ENCODE measurements around the gene PFN3. TPM values are rescaled to one million over a fixed set of nuclear protein-coding genes. Genes with fewer than 3 reads are reported as not detected.
A peak's percentile ranks its signal among the peaks of the same experiment; 100 is the strongest.

The PFN3 gene
- total RNA-seq, 2 experiments from 2014 or later = not detected

DNA sequence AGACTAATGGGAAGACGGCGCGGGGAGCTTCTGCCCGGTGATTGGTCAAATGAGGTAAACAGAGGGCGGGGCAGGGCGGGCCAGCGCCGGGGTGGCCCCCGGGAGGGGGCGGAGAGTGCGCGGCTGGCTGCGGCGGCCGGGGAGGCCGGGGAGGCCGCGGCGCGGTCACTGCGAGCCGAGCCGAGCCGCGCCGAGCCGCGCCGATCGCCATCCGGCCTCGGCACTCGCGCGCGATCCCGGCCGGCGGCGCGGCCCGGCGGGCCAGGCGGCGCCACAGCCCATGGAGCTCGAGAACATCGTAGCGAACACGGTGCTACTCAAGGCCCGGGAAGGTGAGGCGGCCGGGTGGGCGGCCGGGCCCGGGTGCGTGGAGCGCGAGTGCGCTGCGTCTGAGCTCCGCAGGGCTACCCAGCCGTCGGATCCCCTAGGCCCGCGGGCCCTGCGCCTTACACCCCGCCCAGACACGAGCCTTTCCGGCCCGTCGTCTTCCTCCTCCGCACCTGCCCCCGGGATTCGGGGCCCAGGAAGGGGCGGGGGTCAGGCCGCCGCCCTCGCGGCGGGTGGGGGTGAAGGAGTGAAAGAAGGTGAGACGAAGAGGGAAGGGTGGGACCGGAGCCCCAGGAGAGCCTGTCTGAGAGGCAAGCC, 26.2 kb upstream of the PFN3 start, which contains the start of gene GRK6:
TSS of gene GRK6 (plus strand) at position 111 of the 645 bp plus-strand sequence. CDS start at position 281, 170 bp downstream.
- Mint-ChIP-seq H3K36me3 (ENCODE audit: low read depth) (peaks cover 46% of the 10 kb centered on the region), H3K4me1 (ENCODE audit: low read depth) (peaks cover 49% of the 10 kb centered on the region), H3K4me3 (peak within 1 kb of the TSS; percentile 97), H3K27ac (peak within 1 kb of the TSS; percentile 96), H3K9me3 (no peaks in the 10 kb centered on the region), H3K27me3 (no peaks in the 10 kb centered on the region)
- ATAC-seq (ENCODE audit: poor library complexity) (peak; percentile 9), DNase-seq (peak in 12 of 14 experiments; percentile 48 to 93 (median 73))
- peaks cover 31% of the 10 kb centered on the region for H3K36me3 ChIP-seq (ENCODE audit: insufficient read depth, low read length)
- H3K4me1 ChIP-seq (ENCODE audit: insufficient read depth, low read length) = peaks cover 70% of the 10 kb centered on the region
- peak within 1 kb of the TSS; percentile 65 for H3K4me3 ChIP-seq (ENCODE audit: low read length)
- intact Hi-C loops (cut with DNase I, micrococcal nuclease) = loop anchor here (1.0 kb wide), 4 partner anchors 18 to 29 kb away; no protein-coding TSS in a partner anchor
- no peaks in the 10 kb centered on the region for H3K9me3 ChIP-seq (ENCODE audit: control insufficient read depth in 1 of 2, insufficient read depth in 1 of 2, low read length in 2 of 2)
- POLR2A ChIA-PET = interaction anchor here (0.6 to 12.6 kb wide), 24 partner anchors 8 to 891 kb away, joined by 3 to 661 read pairs (median 6); partner anchors contain the start of genes F12, LMAN2, NSD1 and PDLIM7
- no peaks in the 10 kb centered on the region for H3K27me3 ChIP-seq (ENCODE audit: control insufficient read depth in 1 of 2, insufficient read depth in 2 of 2, low read length in 2 of 2)
- CTCF ChIA-PET = interaction anchor here (0.7 to 9.3 kb wide), 7 partner anchors 23 to 117 kb away, joined by 3 to 82 read pairs (median 5); no protein-coding TSS in a partner anchor
- TF ChIP-seq, protein P1, sequence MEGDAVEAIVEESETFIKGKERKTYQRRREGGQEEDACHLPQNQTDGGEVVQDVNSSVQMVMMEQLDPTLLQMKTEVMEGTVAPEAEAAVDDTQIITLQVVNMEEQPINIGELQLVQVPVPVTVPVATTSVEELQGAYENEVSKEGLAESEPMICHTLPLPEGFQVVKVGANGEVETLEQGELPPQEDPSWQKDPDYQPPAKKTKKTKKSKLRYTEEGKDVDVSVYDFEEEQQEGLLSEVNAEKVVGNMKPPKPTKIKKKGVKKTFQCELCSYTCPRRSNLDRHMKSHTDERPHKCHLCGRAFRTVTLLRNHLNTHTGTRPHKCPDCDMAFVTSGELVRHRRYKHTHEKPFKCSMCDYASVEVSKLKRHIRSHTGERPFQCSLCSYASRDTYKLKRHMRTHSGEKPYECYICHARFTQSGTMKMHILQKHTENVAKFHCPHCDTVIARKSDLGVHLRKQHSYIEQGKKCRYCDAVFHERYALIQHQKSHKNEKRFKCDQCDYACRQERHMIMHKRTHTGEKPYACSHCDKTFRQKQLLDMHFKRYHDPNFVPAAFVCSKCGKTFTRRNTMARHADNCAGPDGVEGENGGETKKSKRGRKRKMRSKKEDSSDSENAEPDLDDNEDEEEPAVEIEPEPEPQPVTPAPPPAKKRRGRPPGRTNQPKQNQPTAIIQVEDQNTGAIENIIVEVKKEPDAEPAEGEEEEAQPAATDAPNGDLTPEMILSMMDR (IDR thresholded peaks at IDR 0.05) = no peak
- H3K27ac ChIP-seq (ENCODE audit: low read depth in 1 of 2, low read length in 2 of 2) = peak within 1 kb of the TSS; percentile 87 to 92

DNA sequence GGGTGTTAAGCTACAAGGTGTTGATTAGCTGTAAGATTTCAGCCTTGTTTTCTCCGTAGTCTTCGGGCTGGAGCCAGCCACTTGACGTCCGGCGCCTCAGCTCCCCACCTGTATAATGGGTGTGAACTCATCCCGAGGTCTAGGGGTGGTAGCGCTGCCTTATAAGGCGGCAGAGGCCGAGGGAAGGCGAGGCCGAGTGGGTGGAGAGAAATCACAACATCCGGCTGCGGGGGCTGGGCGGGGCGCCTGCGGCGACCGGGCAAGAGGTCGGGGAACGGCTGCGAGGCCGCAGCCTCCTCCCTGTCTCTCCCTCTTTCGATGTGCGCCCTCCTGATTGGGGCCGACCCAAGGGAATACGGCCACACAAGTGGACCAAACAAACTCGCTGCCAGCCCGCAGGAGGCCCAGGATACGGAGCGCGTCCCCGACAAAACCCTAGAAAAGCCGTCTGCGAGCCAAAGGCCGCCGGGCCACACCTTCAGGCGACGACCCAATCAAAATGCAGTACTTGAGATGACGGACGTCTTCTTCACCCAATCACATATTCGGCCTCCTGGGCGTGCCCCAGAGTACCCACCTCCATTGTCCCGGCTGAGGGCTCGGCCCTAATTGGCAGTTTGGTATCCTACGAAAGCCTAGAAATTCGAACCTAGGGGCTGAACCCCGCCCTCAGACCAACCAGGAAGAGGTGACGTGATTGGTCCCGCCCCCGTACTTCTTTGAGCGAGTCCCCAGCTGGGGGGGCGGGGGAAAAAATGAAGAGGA, 25.5 kb upstream of the PFN3 start:
- H3K27ac ChIP-seq (ENCODE audit: low read depth in 1 of 2, low read length in 2 of 2) = peak overlapping the region; percentile 77 to 83
- H3K4me1 ChIP-seq (ENCODE audit: insufficient read depth, low read length) = peaks cover 63% of the 10 kb centered on the region
- DNase-seq = peak; percentile 98 to 100 (median 100)
- intact Hi-C loops (cut with DNase I, micrococcal nuclease) = loop anchor here (1.0 to 2.0 kb wide), 4 partner anchors 18 to 29 kb away; no protein-coding TSS in a partner anchor
- ATAC-seq (ENCODE audit: poor library complexity) = peak; percentile 79
- Mint-ChIP-seq H3K36me3 (ENCODE audit: low read depth) (peaks cover 39% of the 10 kb centered on the region), H3K4me1 (ENCODE audit: low read depth) (peaks cover 42% of the 10 kb centered on the region), H3K27me3 (no peaks in the 10 kb centered on the region), H3K27ac (peak overlapping the region; percentile 96), H3K4me3 (peak overlapping the region; percentile 97), H3K9me3 (no peaks in the 10 kb centered on the region)
- H3K36me3 ChIP-seq (ENCODE audit: insufficient read depth, low read length) = peaks cover 25% of the 10 kb centered on the region
- ChIA-PET POLR2A (interaction anchor here (0.6 to 12.6 kb wide), 24 partner anchors 8 to 891 kb away, joined by 3 to 661 read pairs (median 6); partner anchors contain the start of genes F12, LMAN2, NSD1 and PDLIM7), CTCF (interaction anchor here (0.7 to 9.3 kb wide), 7 partner anchors 10 to 75 kb away, joined by 3 to 82 read pairs (median 4); no protein-coding TSS in a partner anchor)
- TF ChIP-seq, protein P1 (IDR thresholded peaks at IDR 0.05) = no peak
- H3K9me3 ChIP-seq (ENCODE audit: control insufficient read depth in 1 of 2, insufficient read depth in 1 of 2, low read length in 2 of 2) = no peaks in the 10 kb centered on the region
- no peaks in the 10 kb centered on the region for H3K27me3 ChIP-seq (ENCODE audit: control insufficient read depth in 1 of 2, insufficient read depth in 2 of 2, low read length in 2 of 2)
- peak overlapping the region; percentile 52 for H3K4me3 ChIP-seq (ENCODE audit: low read length)

DNA sequence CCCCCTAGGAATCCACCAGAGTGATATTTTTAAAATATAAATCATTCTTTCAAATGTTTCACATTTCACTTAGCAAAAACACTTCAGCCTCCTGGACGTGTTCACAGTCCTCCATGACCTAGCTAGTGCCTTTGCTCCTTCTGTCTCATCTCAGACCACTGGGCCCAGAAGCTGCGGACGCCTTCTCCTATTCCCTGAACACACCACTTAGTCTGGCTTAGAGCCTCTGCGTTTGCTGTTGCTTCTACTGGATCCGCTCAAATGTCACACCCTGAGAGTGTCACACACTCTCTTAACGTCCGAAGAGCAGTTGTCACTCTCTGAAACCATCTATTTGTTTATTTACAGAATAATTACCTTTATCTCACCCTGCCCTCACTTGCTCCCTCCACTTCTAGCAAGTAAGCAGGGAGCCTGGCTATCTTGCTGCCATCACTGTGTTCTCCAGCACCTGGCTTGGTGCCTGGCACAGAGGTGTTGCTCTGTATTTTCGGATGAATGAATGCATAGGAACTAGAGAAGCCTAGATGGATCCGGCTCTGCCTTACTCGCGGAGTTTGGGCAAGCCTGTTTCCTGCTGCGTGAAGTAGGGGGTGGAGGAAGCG, 24.8 kb upstream of the PFN3 start:
- H3K27me3 ChIP-seq (ENCODE audit: control insufficient read depth in 1 of 2, insufficient read depth in 2 of 2, low read length in 2 of 2) = no peaks in the 10 kb centered on the region
- H3K4me3 ChIP-seq (ENCODE audit: low read length) = peak overlapping the region; percentile 52
- ChIA-PET POLR2A (interaction anchor here (0.7 to 12.6 kb wide), 14 partner anchors 9 to 888 kb away, joined by 3 to 661 read pairs (median 10); partner anchors contain the start of genes F12, LMAN2, NSD1 and PDLIM7), CTCF (interaction anchor here (1.0 to 9.3 kb wide), 6 partner anchors 9 to 76 kb away, joined by 3 to 82 read pairs (median 4); no protein-coding TSS in a partner anchor)
- intact Hi-C loops (cut with DNase I, micrococcal nuclease) = loop anchor here in 1 of 2 experiments (2.0 kb wide), 1 partner anchor 20 kb away; no protein-coding TSS in a partner anchor
- DNase-seq (no peak), ATAC-seq (ENCODE audit: poor library complexity) (peak; percentile 12)
- Mint-ChIP-seq H3K9me3 (no peaks in the 10 kb centered on the region), H3K27ac (peak overlapping the region; percentile 96), H3K36me3 (ENCODE audit: low read depth) (peaks cover 32% of the 10 kb centered on the region), H3K4me1 (ENCODE audit: low read depth) (peaks cover 35% of the 10 kb centered on the region), H3K27me3 (no peaks in the 10 kb centered on the region), H3K4me3 (peak overlapping the region; percentile 97)
- TF ChIP-seq, protein P1 (IDR thresholded peaks at IDR 0.05) = no peak
- H3K27ac ChIP-seq (ENCODE audit: low read depth in 1 of 2, low read length in 2 of 2) = peak overlapping the region; percentile 77 to 83
- peaks cover 56% of the 10 kb centered on the region for H3K4me1 ChIP-seq (ENCODE audit: insufficient read depth, low read length)
- H3K9me3 ChIP-seq (ENCODE audit: control insufficient read depth in 1 of 2, insufficient read depth in 1 of 2, low read length in 2 of 2) = no peaks in the 10 kb centered on the region
- H3K36me3 ChIP-seq (ENCODE audit: insufficient read depth, low read length) = peaks cover 18% of the 10 kb centered on the region

Data from CD4-positive, alpha-beta T cell (primary cell).